GM21825 (cell line): ENCODE results near the gene PCBP3.
"Not testable (repeated sequence)": the region's sequence is repeated elsewhere in the genome, so short reads cannot be mapped to it uniquely, and the experiment has no call there.

Experiments
- ATAC-seq: cut with Tn5 transposase; IDR thresholded peaks from one replicate; pipeline ENCODE4 v1.9.1; 2021; ENCODE audit warnings: mild to moderate bottlenecking, moderate library complexity; ENCODE audit not compliant: unreplicated experiment

Gene PCBP3

GRCh38 chr21:45669382-45669781, 25.9 kb downstream of the PCBP3 start:
- no peak for ATAC-seq

GRCh38 chr21:45670731-45671130, 27.2 kb downstream of the PCBP3 start:
- ATAC-seq = no peak

GRCh38 chr21:45678790-45679189, 35.3 kb downstream of the PCBP3 start:
- ATAC-seq = not testable (repeated sequence)

GRCh38 chr21:45680215-45680614, 36.7 kb downstream of the PCBP3 start:
- no peak for ATAC-seq

- ATAC-seq = no peak
Measured at GRCh38 chr21:45695086-45695485, 51.6 kb downstream of the PCBP3 start.

- no peak for ATAC-seq
Measured at GRCh38 chr21:45698493-45699184, 55.1 kb downstream of the PCBP3 start.

- ATAC-seq = no peak
Measured at GRCh38 chr21:45699251-45699942, 55.9 kb downstream of the PCBP3 start.

- ATAC-seq = no peak
Measured at GRCh38 chr21:45699966-45700365, 56.4 kb downstream of the PCBP3 start.

GRCh38 chr21:45700461-45700860, 56.9 kb downstream of the PCBP3 start:
- no peak for ATAC-seq

- no peak for ATAC-seq
Measured at GRCh38 chr21:45704311-45705108, 61.0 kb downstream of the PCBP3 start.

- no peak for ATAC-seq
Measured at GRCh38 chr21:45706299-45706698, 62.8 kb downstream of the PCBP3 start.

GRCh38 chr21:45709173-45709572, 65.6 kb downstream of the PCBP3 start:
- ATAC-seq = no peak

- no peak for ATAC-seq
Measured at GRCh38 chr21:45709696-45710268, 66.3 kb downstream of the PCBP3 start.

GRCh38 chr21:45710306-45710705, 66.8 kb downstream of the PCBP3 start:
- ATAC-seq = not testable (repeated sequence)

- no peak for ATAC-seq
Measured at GRCh38 chr21:45713613-45714012, 70.1 kb downstream of the PCBP3 start.

- no peak for ATAC-seq
Measured at GRCh38 chr21:45715441-45715840, 71.9 kb downstream of the PCBP3 start.

- no peak for ATAC-seq
Measured at GRCh38 chr21:45718413-45718812, 74.9 kb downstream of the PCBP3 start.

GRCh38 chr21:45719177-45719802, 75.8 kb downstream of the PCBP3 start:
- ATAC-seq = no peak

- not testable (repeated sequence) for ATAC-seq
Measured at GRCh38 chr21:45720204-45720603, 76.7 kb downstream of the PCBP3 start.

- no peak for ATAC-seq
Measured at GRCh38 chr21:45721671-45722070, 78.1 kb downstream of the PCBP3 start.
